C4-2B (cell line): ENCODE measurements around the gene DENND4A.
"Not testable (repeated sequence)": the region's sequence is repeated elsewhere in the genome, so short reads cannot be mapped to it uniquely, and the experiment has no call there.

Experiments used
- H3K27ac ChIP-seq: fragments of 450-650 bp; 2 replicates; pipeline ENCODE4 v1.5.1; 2017
- CTCF ChIP-seq: fragments of 450-650 bp; conservative IDR thresholded peaks from 2 replicates; pipeline ENCODE4 v1.5.1; 2017; ENCODE audit warnings: mild to moderate bottlenecking
- ZFX ChIP-seq: fragments of 450-650 bp; IDR thresholded peaks from 2 replicates; pipeline ENCODE4 v1.6.1; 2017

The DENND4A gene

DNA sequence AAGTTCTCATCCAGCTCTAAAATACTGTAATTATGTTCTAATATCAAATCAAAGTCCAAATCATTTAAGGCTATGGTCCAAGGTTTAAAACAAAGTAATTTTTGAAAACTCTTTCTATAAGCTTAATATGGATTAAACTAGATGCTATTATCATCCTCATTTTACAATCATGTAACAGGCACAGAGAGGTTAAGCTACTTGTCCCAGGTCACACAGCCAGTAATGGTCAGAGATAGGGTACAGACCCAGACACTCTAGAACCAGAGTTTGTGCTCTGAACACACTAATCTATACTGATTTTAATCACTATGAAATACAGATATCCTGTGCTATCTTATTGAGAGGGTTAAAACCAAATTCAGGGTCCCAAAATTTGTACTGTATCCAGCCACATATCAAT, 44.8 kb downstream of the DENND4A start:
- H3K27ac ChIP-seq, result no peak overlapping the region
- no peak for TF ChIP-seq ZFX
- no peak for TF ChIP-seq CTCF

- H3K27ac ChIP-seq, result no peak overlapping the region
- TF ChIP-seq ZFX (no peak), CTCF (no peak)
Measured at GRCh38 chr15:65743637-65744252, 48.3 kb downstream of the DENND4A start.

GRCh38 chr15:65740148-65740547, 51.9 kb downstream of the DENND4A start:
- TF ChIP-seq CTCF (no peak), ZFX (no peak)
- no peak overlapping the region for H3K27ac ChIP-seq

- no peak overlapping the region for H3K27ac ChIP-seq
- TF ChIP-seq ZFX (no peak), CTCF (no peak)
Measured at GRCh38 chr15:65738649-65739048, 53.4 kb downstream of the DENND4A start.

- H3K27ac ChIP-seq, result not testable (repeated sequence)
Measured at GRCh38 chr15:65733599-65733998, 58.5 kb downstream of the DENND4A start.

DNA sequence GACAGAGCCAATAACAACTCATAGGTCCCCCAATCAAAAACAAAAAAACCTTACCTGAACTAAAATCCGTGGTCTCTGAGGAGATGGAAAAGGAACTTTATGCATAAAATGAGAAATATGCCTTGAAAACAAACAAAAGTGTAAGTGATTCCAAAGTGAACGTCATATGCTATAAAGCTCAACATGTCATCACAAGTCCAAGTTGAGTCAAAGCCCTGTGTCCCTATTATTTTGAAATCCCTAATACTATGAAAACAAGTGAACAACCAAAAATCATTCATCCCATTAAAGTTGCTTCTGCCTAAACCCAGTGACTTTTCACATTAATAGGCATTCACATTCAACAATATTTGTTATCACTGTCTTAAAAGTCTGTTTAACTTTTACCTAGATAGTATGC, 59.4 kb downstream of the DENND4A start:
- TF ChIP-seq CTCF (no peak), ZFX (no peak)
- H3K27ac ChIP-seq, result no peak overlapping the region

GRCh38 chr15:65731926-65732325, 60.2 kb downstream of the DENND4A start:
- TF ChIP-seq ZFX (no peak), CTCF (no peak)

DNA sequence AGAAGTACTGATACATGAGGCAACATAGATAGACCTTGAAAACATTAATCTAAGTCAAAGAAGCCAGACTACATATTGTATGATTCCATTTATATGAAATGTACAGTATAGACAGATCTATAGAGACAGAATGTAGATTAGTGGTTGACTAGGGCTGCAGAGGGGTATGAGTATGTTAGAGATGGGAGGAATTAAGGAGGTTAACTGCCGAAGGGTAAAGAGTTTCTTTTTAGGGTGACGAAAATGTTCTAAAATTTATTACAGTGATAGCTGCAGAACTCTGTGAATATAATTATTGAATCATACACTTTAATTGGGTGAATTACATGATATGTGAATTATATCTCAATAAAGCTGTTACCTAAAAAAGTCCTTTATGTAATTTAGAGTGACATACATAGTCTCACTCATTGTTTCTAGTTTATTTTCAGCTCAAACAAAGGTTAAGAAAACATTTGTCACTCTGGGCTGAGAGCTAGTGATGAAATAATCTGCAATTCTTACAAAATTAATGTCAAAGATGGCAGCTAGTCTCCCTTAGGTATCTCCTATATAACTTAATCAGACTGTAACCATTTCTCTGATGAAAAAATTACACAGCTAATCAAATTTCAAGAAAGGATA, 61.4 kb downstream of the DENND4A start:
- H3K27ac ChIP-seq, result no peak overlapping the region
- no peak for TF ChIP-seq CTCF
- no peak for TF ChIP-seq ZFX

More at GRCh38 chr15:65731926-65732325, 60.2 kb downstream of the DENND4A start:
- no peak overlapping the region for H3K27ac ChIP-seq
